GM21576 (cell line): ENCODE measurements around the gene FGFR2.

Source experiments
- ATAC-seq: cut with Tn5 transposase; IDR thresholded peaks from one replicate; pipeline ENCODE4 v1.9.1; 2021; ENCODE audit warnings: mild to moderate bottlenecking, moderate library complexity; ENCODE audit not compliant: unreplicated experiment

FGFR2 gene

DNA sequence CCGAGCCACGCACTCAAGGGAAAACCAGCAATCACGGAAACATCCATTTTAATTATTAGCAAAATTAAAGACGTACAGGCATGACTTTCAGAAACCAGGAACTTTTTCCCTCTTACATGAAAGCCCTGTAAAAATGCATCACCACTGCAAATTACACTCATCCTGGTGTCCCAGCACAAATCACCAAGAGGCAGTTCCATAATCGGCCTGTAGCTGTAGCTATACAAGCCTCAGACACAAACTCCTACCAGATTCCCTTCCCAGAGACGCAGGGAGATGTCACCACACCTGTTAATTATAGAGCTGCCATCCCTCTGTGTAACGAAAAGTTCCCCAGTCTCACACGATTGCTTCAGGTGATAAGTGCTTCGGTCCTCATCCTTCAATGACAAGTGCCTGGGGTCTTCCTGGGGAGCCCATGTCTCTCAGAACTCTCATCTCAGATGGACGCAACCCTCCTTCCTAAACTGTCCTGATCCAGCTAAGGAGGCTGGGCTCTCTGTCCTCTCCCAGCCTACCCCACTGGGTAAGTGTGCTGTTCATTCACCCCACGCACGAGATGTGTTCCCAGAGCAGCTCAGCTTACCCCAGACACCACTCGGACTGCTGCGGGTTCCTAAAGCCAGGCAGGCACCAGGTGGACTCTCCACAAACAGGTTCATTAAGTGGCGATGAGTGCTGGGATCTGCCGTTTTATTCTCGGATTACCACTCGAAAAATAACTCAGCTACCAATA is 5.9 kb downstream of the FGFR2 start:
- no peak for ATAC-seq

DNA sequence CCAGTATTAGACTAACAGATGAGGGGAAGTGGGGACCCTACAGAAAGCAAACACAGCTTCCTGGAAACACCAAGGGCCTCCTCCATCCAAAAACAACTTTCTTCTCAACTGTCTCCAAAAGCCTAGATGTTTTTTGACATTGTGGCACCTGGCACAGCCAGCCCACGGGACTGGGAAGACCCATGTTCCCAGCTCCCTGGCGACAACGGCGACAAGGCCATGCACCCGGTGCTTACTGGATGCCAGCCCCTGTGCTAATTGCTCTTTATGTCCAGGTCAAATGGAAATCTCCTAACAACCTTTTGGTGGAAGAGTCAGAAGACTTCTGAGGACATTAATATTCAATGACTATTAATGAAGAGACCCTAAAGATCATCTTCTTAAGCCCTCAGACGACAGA is 7.1 kb downstream of the FGFR2 start:
- no peak for ATAC-seq

- ATAC-seq: no peak
Measured at GRCh38 chr10:121590772-121591171, 7.5 kb downstream of the FGFR2 start.

GRCh38 chr10:121589553-121589952 is 8.7 kb downstream of the FGFR2 start:
- ATAC-seq: no peak

DNA sequence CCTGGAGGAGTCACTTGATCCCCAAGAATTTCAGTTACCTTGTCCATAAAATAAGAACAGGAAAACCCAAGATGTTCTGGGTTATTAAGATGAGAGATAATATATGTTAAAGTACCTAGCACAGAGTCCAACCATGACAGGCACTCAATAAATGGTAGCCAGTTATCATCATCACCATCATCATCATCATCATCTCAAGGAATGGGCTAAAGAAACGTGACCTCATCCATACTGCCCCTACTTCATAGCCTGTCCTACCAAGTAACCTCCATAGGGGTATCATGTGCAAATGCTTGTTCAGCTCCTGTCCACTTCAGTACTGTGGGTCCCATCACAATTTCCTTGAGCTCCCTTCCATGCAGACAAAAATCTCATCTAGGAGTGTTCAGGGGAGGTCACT is 14.4 kb downstream of the FGFR2 start:
- ATAC-seq: no peak

- no peak for ATAC-seq
Measured at GRCh38 chr10:121583258-121583657, 15.0 kb downstream of the FGFR2 start.

DNA sequence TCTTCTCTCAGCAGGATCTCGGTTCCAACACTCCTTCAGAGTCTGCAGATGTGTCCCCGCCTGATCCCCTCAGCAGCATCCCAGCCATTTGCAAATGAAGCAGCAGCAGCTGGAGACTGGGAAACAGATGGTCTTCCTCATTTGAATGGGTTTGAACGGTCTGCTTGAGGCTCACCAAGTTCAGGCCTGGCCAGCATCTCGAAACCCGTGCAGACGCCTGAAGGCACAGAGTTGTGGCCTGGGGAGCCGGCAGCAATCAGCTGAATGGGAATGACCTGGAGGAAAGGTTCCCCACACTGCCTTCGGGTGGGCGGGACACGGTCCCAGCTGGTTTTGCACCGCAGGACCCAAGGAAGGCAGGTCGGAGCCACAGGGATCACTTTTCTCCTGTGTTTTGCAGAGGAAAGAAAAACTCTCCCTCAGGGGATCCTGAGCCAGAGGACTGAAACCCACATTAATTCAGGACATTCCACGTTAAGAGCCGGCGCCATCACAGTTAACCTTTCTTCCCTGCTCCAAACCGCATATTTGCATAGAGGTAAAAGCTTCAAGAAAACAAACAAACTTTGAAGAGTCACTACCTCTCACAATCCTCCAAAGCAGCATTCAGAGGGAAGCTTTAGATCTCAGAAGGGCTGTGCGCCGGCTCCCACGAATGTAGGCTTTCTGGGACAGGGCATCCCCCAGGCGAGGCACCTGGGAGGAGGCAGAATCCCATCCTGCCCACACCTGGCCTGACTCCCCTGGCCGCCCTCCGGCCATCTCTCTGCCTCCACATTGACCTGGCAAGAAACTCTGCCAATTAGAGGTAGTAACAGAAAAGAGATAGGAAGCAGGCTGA is 17.7 kb downstream of the FGFR2 start:
- ATAC-seq: no peak

DNA sequence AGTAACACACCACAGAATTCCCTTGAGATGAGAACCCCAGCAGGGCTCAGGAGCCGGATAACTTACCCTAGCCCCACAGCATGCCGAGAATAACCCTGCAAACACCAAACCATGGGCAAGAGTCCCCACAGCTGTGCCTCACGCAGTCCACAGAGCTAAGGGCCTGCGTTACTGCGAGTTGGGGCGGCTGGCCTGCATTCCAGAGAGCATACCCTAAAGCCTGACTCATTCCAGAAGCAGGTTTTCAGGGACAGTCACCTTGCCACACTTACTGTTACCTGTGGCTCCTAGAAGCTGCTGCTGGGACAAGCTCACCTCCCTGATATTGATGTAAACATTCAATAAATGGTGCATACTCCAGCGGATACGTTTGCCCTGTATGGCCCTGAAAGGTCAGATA is 18.6 kb downstream of the FGFR2 start:
- ATAC-seq: no peak

DNA sequence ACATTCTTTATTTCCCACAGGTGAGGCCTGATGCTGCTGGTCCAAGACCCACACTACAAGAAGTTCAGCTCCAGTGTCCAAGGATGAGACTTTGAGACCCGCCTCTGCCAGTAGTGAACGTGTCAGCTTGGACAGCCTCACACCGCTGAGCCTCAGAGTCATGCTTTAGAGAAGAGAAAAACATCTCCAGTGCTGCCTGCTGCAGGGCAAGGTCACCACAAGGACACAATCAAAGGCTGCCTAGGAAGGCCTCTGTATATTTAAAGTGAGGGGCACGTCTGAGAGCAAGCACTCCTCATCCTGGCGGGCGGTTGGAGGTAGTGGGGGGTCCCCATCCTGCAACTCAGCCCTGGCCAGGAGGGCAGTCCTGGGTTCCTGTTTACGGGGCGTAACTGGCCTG is 19.3 kb downstream of the FGFR2 start:
- ATAC-seq: no peak

DNA sequence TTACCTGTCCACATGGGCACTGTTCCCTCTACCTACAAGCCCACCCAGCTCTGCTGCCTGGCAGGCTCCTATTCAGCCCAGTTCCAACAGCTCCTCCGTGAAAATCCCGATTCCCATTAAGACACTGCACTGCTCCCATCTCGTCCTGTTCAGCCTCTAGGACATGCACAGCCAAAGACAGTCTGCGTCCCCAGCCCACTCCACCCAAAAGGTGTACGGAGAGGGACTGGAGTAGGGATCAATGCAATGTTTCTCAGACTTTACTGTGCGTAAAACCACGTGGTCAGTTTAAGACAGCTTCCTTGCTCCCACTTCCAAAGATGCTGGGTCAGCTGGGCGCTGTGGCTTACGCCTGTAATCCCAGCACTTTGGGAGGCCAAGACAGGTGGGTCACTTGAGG is 19.9 kb downstream of the FGFR2 start:
- no peak for ATAC-seq

DNA sequence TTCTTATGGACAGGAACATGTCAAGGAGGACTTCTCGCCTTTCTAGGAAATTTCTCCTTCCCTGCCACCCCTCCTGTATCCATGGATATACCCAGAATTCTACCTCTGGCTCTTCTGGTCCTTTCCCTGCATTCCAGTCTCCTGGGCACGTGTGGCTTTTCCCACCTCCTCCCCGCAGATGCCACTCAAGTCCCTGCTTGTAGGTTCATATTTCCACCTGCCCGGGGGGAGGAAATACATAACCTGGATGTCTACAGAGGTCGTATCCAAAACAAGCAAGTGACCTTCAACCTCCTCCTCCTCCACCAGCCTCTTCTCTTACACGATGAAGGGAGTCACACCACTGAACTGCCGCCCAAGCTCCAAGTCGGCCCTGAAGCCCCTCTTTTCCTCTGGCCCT is 20.7 kb downstream of the FGFR2 start:
- no peak for ATAC-seq

GRCh38 chr10:121576139-121576538 is 22.1 kb downstream of the FGFR2 start:
- ATAC-seq: no peak

GRCh38 chr10:121574519-121575166 is 23.6 kb downstream of the FGFR2 start:
- no peak for ATAC-seq

GRCh38 chr10:121573538-121573941 is 24.7 kb downstream of the FGFR2 start:
- ATAC-seq: no peak

- ATAC-seq: no peak
Measured at GRCh38 chr10:121572859-121573537, 25.2 kb downstream of the FGFR2 start.

DNA sequence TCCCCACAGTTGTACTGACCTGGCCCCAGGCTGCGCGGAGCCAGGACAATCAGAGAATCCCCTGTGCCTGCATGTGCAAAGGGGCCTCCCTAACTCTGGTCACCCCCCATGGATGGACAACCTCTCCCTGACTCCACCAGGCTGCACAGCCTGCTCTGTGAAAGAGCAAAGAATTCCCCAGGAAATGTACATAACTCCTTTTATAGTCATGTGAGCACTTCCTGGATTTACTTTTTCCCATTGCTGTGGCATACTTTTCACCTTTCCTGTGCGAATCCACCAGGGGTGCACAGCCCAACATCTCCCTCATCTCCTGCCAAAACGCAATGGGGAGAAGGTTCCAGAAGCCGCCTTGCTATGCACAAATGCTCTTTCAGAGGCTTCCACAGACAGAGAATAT is 27.9 kb downstream of the FGFR2 start:
- no peak for ATAC-seq

- ATAC-seq: no peak
Measured at GRCh38 chr10:121568275-121568674, 30.0 kb downstream of the FGFR2 start.

DNA sequence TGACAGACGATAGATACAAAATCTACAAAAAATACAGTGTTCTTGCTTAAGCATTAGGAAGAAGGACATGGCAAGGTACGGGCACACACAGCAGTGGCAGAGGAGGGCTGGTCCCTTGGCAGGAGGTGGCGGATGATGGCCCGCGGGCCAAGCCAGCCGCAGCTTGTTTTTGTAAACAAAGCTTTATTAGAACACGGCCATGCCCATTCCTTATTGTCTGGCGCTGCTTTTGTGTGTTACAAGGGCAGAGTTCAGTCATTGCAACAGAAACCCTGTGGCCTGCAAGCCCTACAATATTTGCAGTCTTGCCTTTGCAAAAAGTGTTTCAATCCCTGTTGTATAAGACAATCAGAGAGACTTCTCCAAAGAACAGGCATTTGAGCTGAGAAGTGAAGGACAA is 30.7 kb downstream of the FGFR2 start:
- ATAC-seq: no peak

- ATAC-seq: no peak
Measured at GRCh38 chr10:121566755-121567154, 31.5 kb downstream of the FGFR2 start.

GRCh38 chr10:121559326-121560026 is 38.8 kb downstream of the FGFR2 start:
- ATAC-seq: no peak

GRCh38 chr10:121558238-121558637 is 40.0 kb downstream of the FGFR2 start:
- no peak for ATAC-seq
